ENCODE results near the gene ACTBL2.

The ACTBL2 gene

DNA sequence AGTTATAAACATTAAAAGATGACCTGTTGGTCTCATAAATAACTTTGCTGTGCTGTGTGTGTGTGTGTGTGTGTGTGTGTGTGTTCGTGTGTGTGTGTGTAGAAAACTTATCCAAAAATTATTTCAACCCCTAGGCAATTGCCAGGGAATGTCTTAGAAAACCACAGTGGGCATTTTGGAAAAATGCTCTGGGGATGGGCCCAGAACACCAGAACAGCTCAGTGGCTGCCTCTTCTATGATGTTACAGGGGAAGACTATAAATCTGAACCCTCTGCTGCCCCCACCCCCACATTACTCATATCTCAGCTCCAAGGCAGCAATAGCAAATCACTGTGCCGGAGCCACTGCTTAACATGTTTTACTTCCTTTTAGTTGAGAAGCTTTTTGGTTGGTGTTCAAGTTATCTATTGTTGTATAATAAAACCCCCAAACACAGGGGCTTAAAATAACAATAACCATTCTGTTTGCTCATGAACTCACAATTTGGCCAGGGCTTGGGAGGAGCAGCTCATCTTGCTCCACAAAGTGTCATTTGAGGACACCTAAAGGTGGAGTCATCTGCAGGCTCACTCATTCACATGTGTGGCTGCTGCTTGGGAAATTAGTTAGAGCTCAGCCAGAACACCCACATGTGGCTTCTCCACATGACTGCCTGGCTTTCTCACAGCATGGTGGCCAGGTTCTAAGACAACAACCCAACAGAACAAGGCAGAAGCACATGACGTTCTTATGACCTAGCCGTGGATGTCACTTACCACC is 40.4 kb downstream of the ACTBL2 start:
- peak; percentile 95 for DNase-seq (ENCODE audit: extremely low read depth, low read depth)
- TF ChIP-seq, protein P1, sequence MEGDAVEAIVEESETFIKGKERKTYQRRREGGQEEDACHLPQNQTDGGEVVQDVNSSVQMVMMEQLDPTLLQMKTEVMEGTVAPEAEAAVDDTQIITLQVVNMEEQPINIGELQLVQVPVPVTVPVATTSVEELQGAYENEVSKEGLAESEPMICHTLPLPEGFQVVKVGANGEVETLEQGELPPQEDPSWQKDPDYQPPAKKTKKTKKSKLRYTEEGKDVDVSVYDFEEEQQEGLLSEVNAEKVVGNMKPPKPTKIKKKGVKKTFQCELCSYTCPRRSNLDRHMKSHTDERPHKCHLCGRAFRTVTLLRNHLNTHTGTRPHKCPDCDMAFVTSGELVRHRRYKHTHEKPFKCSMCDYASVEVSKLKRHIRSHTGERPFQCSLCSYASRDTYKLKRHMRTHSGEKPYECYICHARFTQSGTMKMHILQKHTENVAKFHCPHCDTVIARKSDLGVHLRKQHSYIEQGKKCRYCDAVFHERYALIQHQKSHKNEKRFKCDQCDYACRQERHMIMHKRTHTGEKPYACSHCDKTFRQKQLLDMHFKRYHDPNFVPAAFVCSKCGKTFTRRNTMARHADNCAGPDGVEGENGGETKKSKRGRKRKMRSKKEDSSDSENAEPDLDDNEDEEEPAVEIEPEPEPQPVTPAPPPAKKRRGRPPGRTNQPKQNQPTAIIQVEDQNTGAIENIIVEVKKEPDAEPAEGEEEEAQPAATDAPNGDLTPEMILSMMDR (IDR thresholded peaks at IDR 0.05; ENCODE audit: low read depth, low read length, missing control alignments), result no peak
- no peak overlapping the region for H3K4me3 ChIP-seq (replicated peaks; ENCODE audit: low read depth, low read length)

- TF ChIP-seq, protein P1 (IDR thresholded peaks at IDR 0.05; ENCODE audit: low read depth, low read length, missing control alignments), result no peak
- peak; percentile 99 for DNase-seq (ENCODE audit: extremely low read depth, low read depth)
- H3K4me3 ChIP-seq (replicated peaks; ENCODE audit: low read depth, low read length), result no peak overlapping the region
These were observed 41.1 kb downstream of the ACTBL2 start for GRCh38 chr5:57441557-57441956.

- TF ChIP-seq, protein P1 (IDR thresholded peaks at IDR 0.05; ENCODE audit: low read depth, low read length, missing control alignments), result no peak
- DNase-seq (ENCODE audit: extremely low read depth, low read depth), result no peak
- no peak overlapping the region for H3K4me3 ChIP-seq (replicated peaks; ENCODE audit: low read depth, low read length)
These were observed 43.0 kb downstream of the ACTBL2 start for GRCh38 chr5:57439601-57440000.

GRCh38 chr5:57437976-57438805 is 44.4 kb downstream of the ACTBL2 start:
- peak; percentile 69 for DNase-seq (ENCODE audit: extremely low read depth, low read depth)
- H3K4me3 ChIP-seq (replicated peaks; ENCODE audit: low read depth, low read length), result no peak overlapping the region
- TF ChIP-seq, protein P1 (IDR thresholded peaks at IDR 0.05; ENCODE audit: low read depth, low read length, missing control alignments), result no peak

DNA sequence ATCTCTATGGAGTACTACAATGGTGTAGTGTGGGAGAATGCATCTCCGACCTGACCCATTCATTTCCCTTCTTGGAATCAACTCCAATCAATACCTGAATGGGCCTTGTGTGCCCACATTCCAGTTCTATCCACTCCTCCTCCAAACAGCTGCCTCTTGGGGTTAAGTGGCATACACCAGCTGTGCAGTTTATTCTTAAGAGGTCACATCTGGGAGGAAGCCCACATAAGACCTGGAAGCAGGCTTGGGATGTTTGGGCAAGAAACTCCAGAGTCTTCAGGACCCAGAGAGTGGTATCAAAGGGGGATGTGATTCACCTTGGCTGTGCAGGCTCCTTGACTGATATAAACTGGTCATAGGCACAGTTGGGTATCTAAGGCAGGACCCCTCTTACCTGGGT is 46.0 kb downstream of the ACTBL2 start:
- H3K4me3 ChIP-seq (replicated peaks; ENCODE audit: low read depth, low read length), result no peak overlapping the region
- no peak for DNase-seq (ENCODE audit: extremely low read depth, low read depth)
- TF ChIP-seq, protein P1 (IDR thresholded peaks at IDR 0.05; ENCODE audit: low read depth, low read length, missing control alignments), result no peak

- H3K4me3 ChIP-seq (replicated peaks; ENCODE audit: low read depth, low read length), result no peak overlapping the region
- TF ChIP-seq, protein P1 (IDR thresholded peaks at IDR 0.05; ENCODE audit: low read depth, low read length, missing control alignments), result no peak
- DNase-seq (ENCODE audit: extremely low read depth, low read depth), result peak; percentile 70
These were observed 46.9 kb downstream of the ACTBL2 start for GRCh38 chr5:57435701-57436134.

Measured in HFF-Myc (cell line).